ENCODE measurements around the gene NRN1L. TPM values are rescaled to one million over a fixed set of nuclear protein-coding genes. Genes with fewer than 3 reads are reported as not detected.
"Not testable (repeated sequence)": the region's sequence is repeated elsewhere in the genome, so short reads cannot be mapped to it uniquely, and the experiment has no call there.

Gene NRN1L
- total RNA-seq, 1 donor from 2014 or later, result not detected

GRCh38 chr16:67914758-67915495 lies 30.2 kb downstream of the NRN1L start:
- no peak overlapping the region for H3K4me3 ChIP-seq
- intact Hi-C loops (cut with DNase I), result no loop called here
- TF ChIP-seq POLR2AphosphoS5 (IDR thresholded peaks at IDR 0.05; ENCODE audit: insufficient read depth in 1 of 2, low read depth in 1 of 2) (no peak), CTCF (IDR thresholded peaks at IDR 0.05) (no peak), POLR2A (IDR thresholded peaks at IDR 0.05) (no peak)
- no peak overlapping the region for H3K27ac ChIP-seq
- peaks cover 43% of the 10 kb centered on the region for H3K4me1 ChIP-seq
- H3K36me3 ChIP-seq, result peaks cover 0 to 22% of the 10 kb centered on the region in 2 donors
- DNase-seq (ENCODE audit: extremely low spot score in 2 of 2), result no peak
- H3K9me3 ChIP-seq, result no peaks in the 10 kb centered on the region
- H3K27me3 ChIP-seq, result no peaks in the 10 kb centered on the region

DNA sequence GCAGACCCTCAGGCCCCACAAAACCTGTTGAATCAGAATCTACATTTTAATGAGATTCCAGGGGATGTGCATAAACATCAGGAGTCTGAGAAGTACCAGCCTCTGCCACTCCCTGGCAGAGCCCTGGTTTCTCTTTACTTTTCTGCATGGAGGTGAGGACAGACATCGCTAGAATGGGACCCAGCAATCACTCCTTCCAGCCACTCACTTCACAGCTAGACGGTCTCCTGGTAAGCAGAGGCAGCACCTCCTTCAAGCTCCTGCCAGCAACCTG lies 30.7 kb downstream of the NRN1L start:
- DNase-seq (ENCODE audit: extremely low spot score in 2 of 2); H3K27me3 ChIP-seq; H3K9me3 ChIP-seq; H3K4me3 ChIP-seq; intact Hi-C loops (cut with DNase I); H3K27ac ChIP-seq: not testable (repeated sequence)
- peaks cover 0 to 19% of the 10 kb centered on the region in 2 donors for H3K36me3 ChIP-seq
- H3K4me1 ChIP-seq, result peaks cover 48% of the 10 kb centered on the region

DNA sequence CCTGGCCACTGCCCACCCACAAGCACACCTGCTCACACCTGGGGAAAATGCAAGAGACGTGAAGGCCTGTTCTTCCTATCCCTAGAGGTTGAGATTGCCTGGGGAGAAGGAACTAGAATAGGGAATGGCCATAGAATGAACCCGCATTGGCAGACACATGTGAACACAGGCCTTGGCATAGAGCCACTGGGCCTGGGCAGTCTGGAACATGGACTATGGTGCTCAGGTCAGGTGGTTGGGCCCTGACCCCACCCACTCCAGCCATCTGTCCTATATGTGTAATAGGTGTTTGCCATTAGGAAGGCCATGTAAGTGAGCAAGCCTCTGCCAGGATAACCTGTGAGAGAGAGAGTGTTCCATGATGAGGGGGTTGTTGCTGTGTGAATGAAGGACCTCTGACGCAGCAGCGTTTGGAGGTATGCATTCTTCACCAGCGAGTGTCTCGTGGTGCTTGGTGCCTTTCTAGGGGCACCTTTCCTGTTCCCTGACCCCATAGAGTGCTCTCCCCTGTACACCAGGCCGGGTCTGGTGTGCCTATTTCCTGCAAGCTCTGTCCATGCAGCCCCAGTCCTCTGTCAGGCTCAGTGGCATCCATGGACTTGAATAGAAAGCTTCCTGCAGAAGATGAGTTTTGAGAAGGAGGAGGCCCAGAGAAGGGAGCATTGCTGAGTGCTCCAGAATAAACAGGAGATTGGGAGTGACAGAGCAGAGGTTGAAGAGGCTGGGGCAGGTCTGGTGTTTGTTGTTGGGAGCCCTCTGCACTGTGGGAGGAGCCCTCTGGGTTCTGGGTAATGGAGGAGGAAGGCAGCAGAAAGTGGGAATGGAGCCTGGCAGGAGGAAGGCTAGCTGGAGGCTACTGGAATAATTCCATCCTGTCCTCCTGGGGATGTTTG lies 31.4 kb downstream of the NRN1L start:
- no peak overlapping the region for H3K4me3 ChIP-seq
- peaks cover 50% of the 10 kb centered on the region for H3K4me1 ChIP-seq
- intact Hi-C loops (cut with DNase I), result no loop called here
- peaks cover 0 to 18% of the 10 kb centered on the region in 2 donors for H3K36me3 ChIP-seq
- no peak for DNase-seq (ENCODE audit: extremely low spot score in 2 of 2)
- H3K27ac ChIP-seq, result no peak overlapping the region
- H3K27me3 ChIP-seq, result no peaks in the 10 kb centered on the region
- TF ChIP-seq CTCF (IDR thresholded peaks at IDR 0.05), result no peak
- no peak for TF ChIP-seq POLR2A (IDR thresholded peaks at IDR 0.05)
- TF ChIP-seq POLR2AphosphoS5 (IDR thresholded peaks at IDR 0.05; ENCODE audit: insufficient read depth in 1 of 2, low read depth in 1 of 2), result no peak
- H3K9me3 ChIP-seq, result no peaks in the 10 kb centered on the region

- no peaks in the 10 kb centered on the region for H3K9me3 ChIP-seq
- H3K27ac ChIP-seq, result no peak overlapping the region
- H3K27me3 ChIP-seq, result no peaks in the 10 kb centered on the region
- H3K4me3 ChIP-seq, result no peak overlapping the region
- intact Hi-C loops (cut with DNase I), result no loop called here
- no peak for DNase-seq (ENCODE audit: extremely low spot score in 2 of 2)
- TF ChIP-seq CTCF (IDR thresholded peaks at IDR 0.05) (no peak), POLR2A (IDR thresholded peaks at IDR 0.05) (no peak), POLR2AphosphoS5 (IDR thresholded peaks at IDR 0.05; ENCODE audit: insufficient read depth in 1 of 2, low read depth in 1 of 2) (no peak)
- H3K4me1 ChIP-seq, result peaks cover 54% of the 10 kb centered on the region
- peaks cover 0 to 11% of the 10 kb centered on the region in 2 donors for H3K36me3 ChIP-seq
Measured at GRCh38 chr16:67917140-67917851, 32.6 kb downstream of the NRN1L start.

- Histone ChIP-seq H3K27ac (no peak overlapping the region), H3K36me3 (peaks cover 0 to 11% of the 10 kb centered on the region in 2 donors)
- intact Hi-C loops (cut with DNase I), result no loop called here
Measured at GRCh38 chr16:67917852-67918236, 33.2 kb downstream of the NRN1L start.

More at GRCh38 chr16:67917852-67918236, 33.2 kb downstream of the NRN1L start:
- no peak for DNase-seq (ENCODE audit: extremely low spot score in 2 of 2)
- TF ChIP-seq CTCF (IDR thresholded peaks at IDR 0.05), result no peak
- H3K9me3 ChIP-seq, result no peaks in the 10 kb centered on the region
- no peaks in the 10 kb centered on the region for H3K27me3 ChIP-seq
- H3K4me3 ChIP-seq, result no peak overlapping the region
- peaks cover 60% of the 10 kb centered on the region for H3K4me1 ChIP-seq
